Liver (tissue), 9 donors: ENCODE measurements around the gene PCP4L1. TPM values are rescaled to one million over a fixed set of nuclear protein-coding genes. Genes with fewer than 3 reads are reported as not detected.

Experiments
- DNase-seq: peaks from one replicate; pipeline ENCODE4 v3.0.0-alpha.2; 2017; ENCODE audit warnings: low spot score
- H3K27ac ChIP-seq, 2 donors: one replicate each; pipeline ENCODE4 v1.7.0; 2013; ENCODE audit warnings: inconsistent platforms in 2 of 2, low read length in 2 of 2, control low read depth in 1 of 2, low read depth in 1 of 2, mild to moderate bottlenecking in 1 of 2
- H3K27me3 ChIP-seq, 4 donors: one replicate each; pipeline versions ENCODE4 v1.6.1 to v1.7.0; 2013; ENCODE audit warnings: low read length in 3 of 4, inconsistent platforms in 1 of 4, mild to moderate bottlenecking in 1 of 4, moderate library complexity in 1 of 4; ENCODE audit not compliant: control insufficient read depth in 4 of 4, insufficient read depth in 4 of 4
- H3K36me3 ChIP-seq, 4 donors: one replicate each; pipeline versions ENCODE4 v1.6.1 to v1.7.0; 2013; ENCODE audit warnings: low read length in 3 of 4, mild to moderate bottlenecking in 3 of 4, low read depth in 1 of 4, moderate library complexity in 1 of 4; ENCODE audit not compliant: control insufficient read depth in 4 of 4, insufficient read depth in 3 of 4
- H3K4me1 ChIP-seq, 4 donors: one replicate each; pipeline versions ENCODE4 v1.6.1 to v1.7.0; 2013; ENCODE audit warnings: low read length in 3 of 4, mild to moderate bottlenecking in 3 of 4, moderate library complexity in 1 of 4; ENCODE audit not compliant: control insufficient read depth in 4 of 4, insufficient read depth in 4 of 4
- H3K4me3 ChIP-seq, 3 donors: one replicate each; pipeline versions ENCODE4 v1.6.1 to v1.7.0; 2013; ENCODE audit warnings: low read length in 3 of 3, control low read depth in 1 of 3, low read depth in 1 of 3, mild to moderate bottlenecking in 1 of 3
- H3K9ac ChIP-seq, 2 donors: one replicate each; pipeline ENCODE4 v1.7.0; 2013; ENCODE audit warnings: low read length in 2 of 2, mild to moderate bottlenecking in 2 of 2, moderate library complexity in 2 of 2, control low read depth in 1 of 2, low read depth in 1 of 2
- H3K9me3 ChIP-seq, 4 donors: one replicate each; pipeline versions ENCODE4 v1.6.1 to v1.7.0; 2013; ENCODE audit warnings: low read length in 3 of 4; ENCODE audit not compliant: control insufficient read depth in 4 of 4
- CTCF ChIP-seq: fragments of 150-350 bp; IDR thresholded peaks from 2 replicates; pipeline ENCODE4 v1.5.1; 2017; ENCODE audit warnings: improper control_type of control experiment, low read depth, low read length; ENCODE audit not compliant: missing input control
- EGR1 ChIP-seq, 2 donors: IDR thresholded peaks; 2 replicates each; pipeline ENCODE4 v1.6.1; 2016 to 2018; ENCODE audit warnings: antibody characterized with exemption in 2 of 2, low read depth in 2 of 2
- FOXA1 ChIP-seq: IDR thresholded peaks from 2 replicates; pipeline ENCODE4 v1.6.1; 2016; ENCODE audit warnings: antibody characterized with exemption
- FOXA2 ChIP-seq: IDR thresholded peaks from 2 replicates; pipeline ENCODE4 v1.6.1; 2016; ENCODE audit warnings: antibody characterized with exemption
- GABPA ChIP-seq, 2 donors: IDR thresholded peaks in 1 of 2; conservative IDR thresholded peaks in 1 of 2; 2 replicates each; pipeline ENCODE4 v1.6.1; 2016; ENCODE audit warnings: antibody characterized with exemption in 2 of 2, mild to moderate bottlenecking in 1 of 2, moderate library complexity in 1 of 2
- HNF4A ChIP-seq, 2 donors: conservative IDR thresholded peaks; 2 replicates each; pipeline ENCODE4 v1.6.1; 2016; ENCODE audit warnings: antibody characterized with exemption in 2 of 2, mild to moderate bottlenecking in 2 of 2
- HNF4G ChIP-seq: IDR thresholded peaks from 2 replicates; pipeline ENCODE4 v1.6.1; 2016; ENCODE audit warnings: antibody characterized with exemption
- JUND ChIP-seq, 2 donors: IDR thresholded peaks; 2 replicates each; pipeline ENCODE4 v1.6.1; 2016; ENCODE audit warnings: antibody characterized with exemption in 2 of 2
- MAX ChIP-seq: IDR thresholded peaks from 2 replicates; pipeline ENCODE4 v1.6.1; 2016; ENCODE audit warnings: antibody characterized with exemption
- RAD21 ChIP-seq, 2 donors: IDR thresholded peaks; 2 replicates each; pipeline ENCODE4 v1.6.1; 2016; ENCODE audit warnings: antibody characterized with exemption in 2 of 2, mild to moderate bottlenecking in 2 of 2
- REST ChIP-seq: IDR thresholded peaks from 2 replicates; pipeline ENCODE4 v1.6.1; 2016; ENCODE audit warnings: antibody characterized with exemption, mild to moderate bottlenecking
- RXRA ChIP-seq, 2 donors: IDR thresholded peaks; 2 replicates each; pipeline ENCODE4 v1.6.1; 2017 to 2018; ENCODE audit warnings: antibody characterized with exemption in 2 of 2, mild to moderate bottlenecking in 1 of 2
- SP1 ChIP-seq: IDR thresholded peaks from 2 replicates; pipeline ENCODE4 v1.6.1; 2018; ENCODE audit warnings: antibody characterized with exemption, mild to moderate bottlenecking
- YY1 ChIP-seq: IDR thresholded peaks from 2 replicates; pipeline ENCODE4 v1.6.1; 2016; ENCODE audit warnings: antibody characterized with exemption, mild to moderate bottlenecking
- WGBS: extraction: QIAGEN DNeasy Blood & Tissue Kit; methylation state at CpG from one replicate; pipeline ENCODE4 v1.1.7; 2013; 5-methylcytosine and 5-hydroxymethylcytosine counted together
- polyA plus RNA-seq, 2 donors: library from polyadenylated mRNA; stranded (reverse) in 1 of 2; unstranded in 1 of 2; fragments of 200-250 nt in 1 of 2; fragments of >200 nt in 1 of 2; fragmentation: Nextera tagmentation in 1 of 2; extraction: Ambion mirVana in 1 of 2; gene quantifications; one replicate each; pipeline versions ENCODE4 v1.2.1 to v1.2.3, GENCODE V29; 2013 to 2015
- total RNA-seq, 2 donors: library from RNA; depleted of rRNA; stranded (reverse); fragments of >200 nt; gene quantifications; one replicate each; pipeline ENCODE4 v1.2.3, GENCODE V29; 2014
- donor health status: healthy.
- donor health status: healthy.
- donor health status: healthy.
- donor health status: healthy.
- donor health status: healthy.

PCP4L1 gene
- total and polyA plus RNA-seq, 4 donors, result 1.1 to 8.7 (median 5.0) TPM

GRCh38 chr1:161209790-161210409 is 48.6 kb upstream of the PCP4L1 start:
- H3K27me3 ChIP-seq, result no peaks in the 10 kb centered on the region
- H3K27ac ChIP-seq, result peak overlapping the region; percentile 35 to 52
- no peak for TF ChIP-seq HNF4G
- peak; percentile 25 for TF ChIP-seq SP1
- peak; percentile 42 for TF ChIP-seq YY1
- TF ChIP-seq GABPA (IDR thresholded peaks at IDR 0.05 in 1 of 2, conservative IDR thresholded peaks at IDR 0.05 in 1 of 2), result peak; percentile 17 to 58
- TF ChIP-seq RAD21 (IDR thresholded peaks at IDR 0.05), result peak; percentile 98
- peak; percentile 11 to 19 for TF ChIP-seq HNF4A (conservative IDR thresholded peaks at IDR 0.05)
- peak; percentile 15 to 32 for TF ChIP-seq RXRA (IDR thresholded peaks at IDR 0.05)
- TF ChIP-seq CTCF, result peak; percentile 98
- TF ChIP-seq FOXA1, result no peak
- peaks cover 16 to 65% (median 56%) of the 10 kb centered on the region in 4 donors for H3K36me3 ChIP-seq
- peak overlapping the region; percentile 24 to 51 for H3K9ac ChIP-seq
- peaks cover 0 to 15% (median 11%) of the 10 kb centered on the region in 4 donors for H3K4me1 ChIP-seq
- DNase-seq, result peak; percentile 79
- WGBS, result 19% methylated on average over 11 of the region's 11 CpGs
- no peaks in the 10 kb centered on the region for H3K9me3 ChIP-seq
- H3K4me3 ChIP-seq, result no peak overlapping the region

GRCh38 chr1:161214369-161214768 is 44.2 kb upstream of the PCP4L1 start:
- Histone ChIP-seq H3K9me3 (no peaks in the 10 kb centered on the region), H3K36me3 (peaks cover 11 to 37% (median 36%) of the 10 kb centered on the region in 4 donors), H3K4me3 (no peak overlapping the region), H3K9ac (no peak overlapping the region), H3K27me3 (no peaks in the 10 kb centered on the region), H3K27ac (peak overlapping the region; percentile 9 to 100), H3K4me1 (peaks cover 9 to 42% (median 29%) of the 10 kb centered on the region in 4 donors)
- TF ChIP-seq HNF4A (conservative IDR thresholded peaks at IDR 0.05) (no peak), REST (no peak), MAX (no peak), CTCF (no peak), RAD21 (IDR thresholded peaks at IDR 0.05) (no peak), HNF4G (no peak), YY1 (no peak), EGR1 (IDR thresholded peaks at IDR 0.05; ENCODE audit: low read depth in 2 of 2) (no peak), FOXA2 (no peak), RXRA (IDR thresholded peaks at IDR 0.05) (no peak), JUND (IDR thresholded peaks at IDR 0.05) (no peak)
- DNase-seq, result no peak
- 91% methylated on average over 9 of the region's 9 CpGs for WGBS
